IMR-90 (cell line): ENCODE results near the gene CDC42EP4. TPM values are rescaled to one million over a fixed set of nuclear protein-coding genes. Genes with fewer than 3 reads are reported as not detected.

Experiments used
- ATAC-seq: fragments of 200-7000 bp; cut with Tn5 transposase; 2 replicates; pipeline ENCODE4 v1.9.1; 2020; ENCODE audit warnings: low read depth, mild to moderate bottlenecking, moderate library complexity
- BruUV-seq: library from RNA; stranded (reverse); fragments of 400-500 nt; replicated peaks from 2 replicates; lab custom pipeline; 2021; lab: Mats Ljungman, UMichigan
- CTCF ChIA-PET: fragments of 300-600 bp; formaldehyde crosslinking; extraction: SDS; loops from one replicate; lab custom pipeline; 2021; ENCODE audit warnings: antibody characterized with exemption; lab: Yijun Ruan, JAX
- POLR2A ChIA-PET: fragments of 300-600 bp; sonication (Branson Sonifier 250); formaldehyde crosslinking; loops from one replicate; lab custom pipeline; 2022; ENCODE audit warnings: antibody characterized with exemption; ENCODE audit not compliant: unreplicated experiment; lab: Charles Lee
- DNase-seq: peaks from one replicate; pipeline ENCODE4 v3.0.0; 2013
- H2AFZ ChIP-seq: replicated peaks from 2 replicates; pipeline ENCODE3; 2013; ENCODE audit warnings: low read length, mild to moderate bottlenecking; ENCODE audit not compliant: poor library complexity
- H2AK5ac ChIP-seq: 2 replicates; pipeline ENCODE4 v1.6.1; 2013; ENCODE audit warnings: low read depth, low read length, inconsistent platforms
- H2AK9ac ChIP-seq: replicated peaks from 2 replicates; pipeline ENCODE3; 2013; ENCODE audit warnings: mild to moderate bottlenecking, low read depth, low read length, moderate library complexity; ENCODE audit not compliant: poor library complexity
- H2BK120ac ChIP-seq: 2 replicates; pipeline ENCODE4 v1.6.1; 2013; ENCODE audit warnings: low read depth, low read length, inconsistent platforms
- H2BK15ac ChIP-seq: 3 replicates; pipeline ENCODE4 v1.6.1; 2013; ENCODE audit warnings: low read depth, low read length, inconsistent platforms
- H2BK20ac ChIP-seq: 2 replicates; pipeline ENCODE4 v1.6.1; 2013; ENCODE audit warnings: low read depth, mild to moderate bottlenecking, inconsistent platforms, low read length, moderate library complexity
- H2BK5ac ChIP-seq: 2 replicates; pipeline ENCODE4 v1.6.1; 2013; ENCODE audit warnings: mild to moderate bottlenecking, low read depth, low read length, inconsistent platforms; ENCODE audit not compliant: poor library complexity, severe bottlenecking
- H3K14ac ChIP-seq: replicated peaks from 2 replicates; pipeline ENCODE4 v1.6.1; 2013; ENCODE audit warnings: low read depth, low read length, inconsistent platforms
- H3K18ac ChIP-seq: 2 replicates; pipeline ENCODE4 v1.6.1; 2013; ENCODE audit warnings: low read depth, low read length, control low read depth
- H3K23ac ChIP-seq: 2 replicates; pipeline ENCODE4 v1.6.1; 2013; ENCODE audit warnings: low read depth, low read length, inconsistent platforms
- H3K27ac ChIP-seq: 2 replicates; pipeline ENCODE4 v1.5.1; 2013; ENCODE audit warnings: mild to moderate bottlenecking, control low read depth, low read length; ENCODE audit not compliant: insufficient read depth
- H3K27me3 ChIP-seq: 2 replicates; pipeline ENCODE4 v1.6.1; 2013; ENCODE audit warnings: low read length; ENCODE audit not compliant: control insufficient read depth, insufficient read depth
- H3K36me3 ChIP-seq: 2 replicates; pipeline ENCODE4 v1.6.1; 2013; ENCODE audit warnings: low read length, mixed read lengths; ENCODE audit not compliant: control insufficient read depth, insufficient read depth
- H3K4ac ChIP-seq: 2 replicates; pipeline ENCODE4 v1.6.1; 2013; ENCODE audit warnings: low read depth, low read length, inconsistent platforms
- H3K4me1 ChIP-seq: 2 replicates; pipeline ENCODE4 v1.6.1; 2013; ENCODE audit warnings: low read length, mixed read lengths; ENCODE audit not compliant: control insufficient read depth, insufficient read depth
- H3K4me2 ChIP-seq: 2 replicates; pipeline ENCODE4 v1.6.1; 2013; ENCODE audit warnings: low read depth, mild to moderate bottlenecking, control low read depth, low read length, moderate library complexity
- H3K4me3 ChIP-seq: 2 replicates; pipeline ENCODE4 v1.5.1; 2013; ENCODE audit warnings: low read depth, mild to moderate bottlenecking, control low read depth, low read length, moderate library complexity; ENCODE audit not compliant: insufficient read depth
- H3K56ac ChIP-seq: 2 replicates; pipeline ENCODE4 v1.6.1; 2013; ENCODE audit warnings: low read length, inconsistent platforms; ENCODE audit not compliant: insufficient read depth; ENCODE audit errors: extremely low read depth
- H3K79me1 ChIP-seq, 2 experiments: 2 replicates each; pipeline ENCODE4 v1.6.1; 2013; ENCODE audit warnings: low read length in 2 of 2, inconsistent platforms in 1 of 2, low read depth in 1 of 2
- H3K9ac ChIP-seq: 2 replicates; pipeline ENCODE4 v1.6.1; 2013; ENCODE audit warnings: low read depth, low read length, control low read depth
- H3K9me1 ChIP-seq: 2 replicates; pipeline ENCODE4 v1.6.1; 2013; ENCODE audit warnings: low read length, inconsistent platforms; ENCODE audit not compliant: insufficient read depth
- H3K9me3 ChIP-seq: 2 replicates; pipeline ENCODE4 v1.6.1; 2013; ENCODE audit warnings: low read length; ENCODE audit not compliant: control insufficient read depth, insufficient read depth
- H4K20me1 ChIP-seq: 2 replicates; pipeline ENCODE4 v1.6.1; 2013; ENCODE audit warnings: low read length, inconsistent platforms; ENCODE audit not compliant: insufficient read depth
- H4K5ac ChIP-seq: 2 replicates; pipeline ENCODE4 v1.6.1; 2013; ENCODE audit warnings: mild to moderate bottlenecking, low read depth, low read length, control low read depth
- H4K8ac ChIP-seq, 2 experiments: 2 replicates each; pipeline ENCODE4 v1.6.1; 2013; ENCODE audit warnings: low read depth in 2 of 2, low read length in 2 of 2, control low read depth in 1 of 2, inconsistent platforms in 1 of 2
- H4K91ac ChIP-seq: 2 replicates; pipeline ENCODE4 v1.6.1; 2013; ENCODE audit warnings: low read depth, low read length, inconsistent platforms; ENCODE audit not compliant: insufficient read depth
- BHLHE40 ChIP-seq: fragments of 150-350 bp; IDR thresholded peaks from 2 replicates; pipeline ENCODE4 v1.6.1; 2016; ENCODE audit warnings: mild to moderate bottlenecking, low read depth, low read length
- NFE2L2 ChIP-seq: fragments of 150-350 bp; IDR thresholded peaks from 2 replicates; pipeline ENCODE4 v1.6.1; 2016; ENCODE audit warnings: low read depth, mild to moderate bottlenecking, low read length
- WGBS, 2 experiments: methylation state at CpG; one replicate each; pipeline versions ENCODE4 v1.1.5 to v1.1.7; 2013; ENCODE audit warnings: missing lambda C conversion rate in 2 of 2; ENCODE audit not compliant: insufficient read length in 1 of 2; ENCODE audit errors: extremely low coverage in 2 of 2; 5-methylcytosine and 5-hydroxymethylcytosine counted together
- dilution Hi-C: fragments of 300-500 bp; cut with HindIII; formaldehyde crosslinking; loops from one replicate; pipeline ENCODE4 v1.14.3; 2018; ENCODE audit warnings: low sequenced_read_pairs; ENCODE audit not compliant: unreplicated experiment
- in situ Hi-C: fragments of 300-500 bp; cut with MboI; formaldehyde crosslinking; loops from 3 replicates; pipeline ENCODE4 v1.14.3; 2019; ENCODE audit warnings: low sequenced_read_pairs, inconsistent platforms, mixed read lengths
- intact Hi-C: fragments of 100-400 bp; cut with micrococcal nuclease; formaldehyde crosslinking; loops from 2 replicates; pipeline ENCODE4 v1.10.0; 2022
- polyA plus RNA-seq, 3 experiments: library from polyadenylated mRNA; depleted of rRNA; stranded (reverse); fragments of >200 nt; gene quantifications; 2 replicates each; pipeline ENCODE4 v1.2.3, GENCODE V29; 2012; ENCODE audit warnings: low replicate concordance in 1 of 3
- total RNA-seq: library from RNA; depleted of rRNA; stranded (reverse); fragments of >200 nt; gene quantifications from 2 replicates; pipeline ENCODE4 v1.2.3, GENCODE V29; 2012
- TF ChIP-seq, protein P1 (sequence below): conservative IDR thresholded peaks from 2 replicates; pipeline ENCODE4 v1.5.1; 2012; ENCODE audit warnings: mild to moderate bottlenecking, low read depth, low read length, improper control_type of control experiment

CDC42EP4 gene
- total and polyA plus RNA-seq, 2 of the 4 experiments (the other 2 are of a cell fraction): 14.3 to 25.8 TPM

DNA sequence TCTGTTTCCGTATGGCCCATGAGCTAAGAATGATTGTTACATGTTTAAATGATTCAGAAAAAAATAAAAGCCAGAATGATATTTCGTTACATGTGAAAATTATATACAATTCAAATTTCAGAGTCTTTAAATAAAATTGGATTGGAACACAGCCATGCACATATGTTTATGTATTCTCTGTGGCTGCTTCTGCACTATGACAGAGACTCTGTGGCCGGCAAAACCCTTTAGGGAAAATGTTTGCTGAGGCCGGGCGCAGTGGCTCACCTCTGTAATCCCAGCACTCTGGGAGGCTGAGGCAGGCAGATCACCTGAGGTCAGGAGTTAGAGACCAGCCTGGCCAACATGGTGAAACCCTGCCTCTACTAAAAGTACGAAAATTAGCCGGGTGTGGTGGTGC, 15.9 kb upstream of the CDC42EP4 start:
- Histone ChIP-seq H2AK5ac (no peak overlapping the region), H4K20me1 (no peaks in the 10 kb centered on the region), H4K8ac (no peak overlapping the region), H3K4me2 (no peak overlapping the region), H3K18ac (no peak overlapping the region), H4K5ac (no peak overlapping the region), H3K9ac (no peak overlapping the region), H2AFZ (no peak overlapping the region), H3K36me3 (no peaks in the 10 kb centered on the region), H3K27ac (no peak overlapping the region), H4K91ac (no peak overlapping the region), H3K27me3 (no peaks in the 10 kb centered on the region), H3K23ac (no peak overlapping the region), H2BK5ac (no peak overlapping the region), H3K56ac (no peak overlapping the region), H3K4me3 (no peak overlapping the region), H2BK20ac (no peak overlapping the region), H2AK9ac (no peak overlapping the region), H3K79me1 (no peaks in the 10 kb centered on the region), H2BK15ac (no peak overlapping the region), H3K9me3 (no peaks in the 10 kb centered on the region), H3K14ac (no peak overlapping the region), H3K4ac (no peak overlapping the region), H3K9me1 (peaks cover 9% of the 10 kb centered on the region), H2BK120ac (no peak overlapping the region), H3K4me1 (peaks cover 17% of the 10 kb centered on the region)
- ATAC-seq (no peak), DNase-seq (no peak)
- in situ Hi-C loops (no loop called here), dilution Hi-C loops (no loop called here), intact Hi-C loops (no loop called here)
- WGBS, 2 experiments: 77% methylated on average over 2 of the region's 7 CpGs; no CpG with 5 or more reads in 1 of the 2 experiments
- no TSS peak for BruUV-seq
- TF ChIP-seq, protein P1, sequence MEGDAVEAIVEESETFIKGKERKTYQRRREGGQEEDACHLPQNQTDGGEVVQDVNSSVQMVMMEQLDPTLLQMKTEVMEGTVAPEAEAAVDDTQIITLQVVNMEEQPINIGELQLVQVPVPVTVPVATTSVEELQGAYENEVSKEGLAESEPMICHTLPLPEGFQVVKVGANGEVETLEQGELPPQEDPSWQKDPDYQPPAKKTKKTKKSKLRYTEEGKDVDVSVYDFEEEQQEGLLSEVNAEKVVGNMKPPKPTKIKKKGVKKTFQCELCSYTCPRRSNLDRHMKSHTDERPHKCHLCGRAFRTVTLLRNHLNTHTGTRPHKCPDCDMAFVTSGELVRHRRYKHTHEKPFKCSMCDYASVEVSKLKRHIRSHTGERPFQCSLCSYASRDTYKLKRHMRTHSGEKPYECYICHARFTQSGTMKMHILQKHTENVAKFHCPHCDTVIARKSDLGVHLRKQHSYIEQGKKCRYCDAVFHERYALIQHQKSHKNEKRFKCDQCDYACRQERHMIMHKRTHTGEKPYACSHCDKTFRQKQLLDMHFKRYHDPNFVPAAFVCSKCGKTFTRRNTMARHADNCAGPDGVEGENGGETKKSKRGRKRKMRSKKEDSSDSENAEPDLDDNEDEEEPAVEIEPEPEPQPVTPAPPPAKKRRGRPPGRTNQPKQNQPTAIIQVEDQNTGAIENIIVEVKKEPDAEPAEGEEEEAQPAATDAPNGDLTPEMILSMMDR: no peak
- TF ChIP-seq NFE2L2 (no peak), BHLHE40 (no peak)
- POLR2A ChIA-PET: no interaction called here
- CTCF ChIA-PET: no interaction called here
